Measurements from ENCODE around the gene CLSTN2.

The CLSTN2 gene

DNA sequence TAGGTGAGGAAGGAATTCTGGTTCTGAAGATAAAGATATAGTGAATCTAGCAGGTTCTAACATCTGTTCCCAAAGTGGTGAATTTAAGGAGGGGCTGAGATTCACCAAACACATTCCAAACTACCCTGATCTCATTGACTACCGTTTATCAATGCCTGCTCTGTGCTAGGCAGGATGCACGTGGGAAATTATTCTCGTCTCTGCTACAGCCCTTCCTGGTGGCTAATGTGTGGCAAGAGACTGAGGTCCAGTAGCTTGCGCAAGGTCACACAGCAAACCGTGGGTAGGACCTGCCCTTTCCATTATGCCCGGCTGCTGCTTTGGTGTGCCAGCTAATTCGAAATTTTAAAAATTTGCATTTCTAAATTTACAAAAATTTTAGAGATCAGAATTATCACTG, 533.4 kb downstream of the CLSTN2 start:
- DNase-seq = no peak

DNA sequence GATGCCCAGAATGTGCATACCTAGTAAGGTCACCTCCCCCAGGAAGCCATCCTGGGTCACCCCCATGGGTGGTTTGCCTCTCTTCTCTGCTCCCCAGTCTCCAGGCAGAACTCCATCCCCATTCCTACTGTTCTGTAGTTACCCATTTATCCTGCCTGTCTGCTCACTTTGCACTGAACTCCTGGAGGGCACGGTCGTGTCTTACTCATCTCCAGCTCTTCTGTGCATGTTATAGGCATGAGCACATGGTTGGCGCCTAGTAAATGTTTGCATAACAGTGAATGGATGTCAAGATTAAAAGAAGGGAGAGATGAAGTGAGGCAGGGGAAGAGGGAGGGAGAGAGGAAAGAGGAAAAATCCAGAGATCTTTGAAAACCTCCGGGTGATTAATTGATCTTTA, 534.5 kb downstream of the CLSTN2 start:
- no peak for DNase-seq

DNA sequence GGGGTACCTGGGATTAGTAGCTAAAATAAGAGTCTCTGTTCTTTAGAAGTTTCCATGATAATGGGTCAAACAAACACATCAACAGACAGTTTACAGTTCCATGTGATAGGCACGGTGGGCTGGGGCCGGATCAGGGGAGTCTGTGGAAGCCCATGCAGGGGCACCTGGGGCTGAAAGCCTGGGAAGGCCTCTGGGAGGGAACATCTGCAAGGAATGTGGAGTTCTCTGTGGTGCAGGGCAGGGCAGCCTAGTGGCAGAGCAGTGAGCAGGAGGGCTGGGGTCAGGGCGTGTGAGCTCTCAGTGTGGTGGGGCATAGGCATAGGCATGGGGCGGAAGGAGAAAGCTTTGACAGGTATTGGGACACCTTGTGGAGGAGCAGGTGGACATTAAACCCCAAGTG, 535.2 kb downstream of the CLSTN2 start:
- DNase-seq = no peak

DNA sequence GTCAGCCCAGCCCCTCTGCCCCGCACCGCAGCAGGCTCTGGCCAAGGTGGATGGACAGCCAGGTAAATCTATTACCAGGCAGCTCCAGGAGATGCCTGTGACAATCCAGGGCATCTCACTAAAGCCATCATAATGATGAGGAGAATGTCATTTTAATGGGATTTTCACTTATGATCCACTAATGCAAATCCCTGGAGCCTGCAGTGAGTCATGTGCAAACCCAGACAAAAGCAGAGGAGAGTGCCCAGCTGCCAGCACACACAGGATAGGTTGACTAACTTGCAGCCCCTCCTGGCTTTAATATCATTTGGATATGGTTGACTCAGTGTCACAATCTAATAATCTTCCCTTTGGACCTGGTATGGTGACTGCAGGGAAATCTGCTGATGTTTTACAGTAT, 536.0 kb downstream of the CLSTN2 start:
- peak in 1 of 2 experiments; percentile 20 for DNase-seq

DNA sequence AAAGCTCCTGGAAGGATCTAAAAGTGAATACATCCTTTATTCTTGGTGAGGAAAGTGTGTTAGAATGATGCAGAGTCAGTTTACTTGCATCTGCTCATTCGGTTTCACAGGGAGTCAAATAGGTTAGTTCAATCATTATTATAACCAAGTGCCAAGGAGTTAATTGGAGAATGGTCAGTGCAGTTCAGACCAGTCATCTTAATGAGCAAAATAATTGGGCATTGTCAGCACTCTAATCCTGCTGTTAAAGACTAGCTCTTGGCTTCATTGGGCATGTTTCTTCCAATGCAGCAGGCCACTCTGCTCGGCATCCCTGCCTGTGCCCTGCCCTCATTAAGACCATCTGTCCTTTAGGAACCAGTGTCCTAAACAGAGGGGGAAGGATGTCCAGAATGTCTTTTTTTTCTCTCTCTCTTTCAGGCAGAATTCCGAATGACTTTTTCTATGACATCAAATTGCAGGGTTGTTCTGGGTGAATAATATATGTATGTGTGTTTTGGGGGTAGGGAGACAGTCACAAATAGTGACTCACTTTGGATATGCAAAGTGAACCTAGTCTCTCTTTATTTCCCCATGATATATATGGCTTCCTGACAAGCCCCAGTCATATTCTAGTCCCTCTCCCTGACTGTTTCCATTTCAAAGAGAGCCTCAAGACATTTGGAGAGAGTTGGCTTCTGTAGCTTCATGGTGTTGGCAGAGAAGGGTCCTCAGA, 537.5 kb downstream of the CLSTN2 start:
- no peak for DNase-seq

DNA sequence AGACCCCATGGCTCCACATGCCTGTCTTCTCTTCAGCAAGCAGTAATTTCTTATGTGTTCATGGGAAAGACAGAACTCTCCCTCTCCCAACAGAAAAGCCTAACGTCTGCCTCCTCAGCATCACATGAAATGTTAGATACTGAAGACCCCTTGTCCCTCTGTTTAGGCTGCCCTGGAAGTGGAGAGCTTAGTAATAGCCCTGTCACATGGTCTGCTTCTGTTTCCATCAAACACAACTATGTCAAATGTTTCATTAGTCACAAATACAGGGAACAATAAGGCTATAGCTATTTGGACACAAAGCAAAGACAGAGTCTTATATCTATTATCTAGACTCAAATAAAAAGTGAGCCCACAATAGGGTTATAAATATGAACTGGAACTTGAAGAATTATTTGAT, 552.6 kb downstream of the CLSTN2 start:
- no peak for DNase-seq

DNA sequence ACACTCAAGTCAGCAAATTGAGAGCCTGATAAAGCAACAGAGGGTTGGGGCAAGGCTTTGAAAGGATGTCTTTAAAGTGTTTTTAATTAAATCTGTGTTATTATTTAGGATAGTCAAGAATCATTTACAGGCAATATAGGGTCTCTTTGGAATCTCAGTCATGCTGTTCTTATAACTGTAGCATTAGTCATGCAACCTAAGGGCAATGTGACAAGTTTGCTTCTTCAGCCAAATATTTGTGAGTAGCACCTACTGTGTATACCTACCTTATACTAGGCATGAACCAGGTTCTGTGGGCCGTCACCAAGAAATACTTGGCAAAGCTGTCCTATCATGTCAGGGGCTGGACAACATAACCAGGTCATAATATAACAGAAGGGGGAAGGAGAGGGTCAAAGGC, 558.3 kb downstream of the CLSTN2 start:
- DNase-seq = no peak

DNA sequence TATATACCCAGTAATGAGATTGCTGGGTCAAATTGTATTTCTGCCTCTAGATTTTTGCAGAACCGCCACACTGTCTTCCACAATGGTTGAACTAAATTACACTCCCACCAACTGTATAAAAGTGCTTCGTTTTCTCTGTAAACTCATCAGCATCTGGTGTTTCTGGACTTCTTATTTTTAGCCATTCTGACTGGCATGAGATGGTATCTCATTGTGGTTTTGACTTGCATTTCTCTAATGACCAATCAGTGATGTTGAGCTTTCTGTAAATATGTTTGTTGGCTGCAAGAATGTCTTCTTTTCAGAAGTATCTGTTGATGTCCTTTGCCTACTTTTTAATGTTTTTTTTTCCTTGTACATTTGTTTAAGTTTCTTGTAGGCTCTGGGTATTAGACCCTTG, 560.0 kb downstream of the CLSTN2 start:
- DNase-seq = no peak

DNA sequence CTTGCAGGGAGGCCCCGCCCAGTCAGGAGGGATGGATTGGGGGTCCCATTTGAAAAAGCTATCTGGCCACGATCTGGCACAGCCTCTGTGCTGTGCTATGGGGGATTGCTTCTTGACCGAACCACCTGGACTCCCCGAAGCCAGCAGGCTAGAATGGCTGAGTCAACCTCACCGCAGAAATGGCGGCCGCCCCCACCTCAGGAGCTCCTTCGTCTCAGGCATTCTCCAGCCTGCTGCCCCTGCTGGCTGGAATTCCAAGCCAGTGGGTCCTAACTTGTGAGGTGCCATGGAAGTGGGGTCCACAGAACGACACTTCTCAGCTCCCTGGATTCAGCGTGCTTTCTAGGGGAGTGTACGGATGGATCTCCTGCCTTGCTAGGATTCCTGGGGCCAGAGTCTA, 562.3 kb downstream of the CLSTN2 start:
- no peak for DNase-seq

DNA sequence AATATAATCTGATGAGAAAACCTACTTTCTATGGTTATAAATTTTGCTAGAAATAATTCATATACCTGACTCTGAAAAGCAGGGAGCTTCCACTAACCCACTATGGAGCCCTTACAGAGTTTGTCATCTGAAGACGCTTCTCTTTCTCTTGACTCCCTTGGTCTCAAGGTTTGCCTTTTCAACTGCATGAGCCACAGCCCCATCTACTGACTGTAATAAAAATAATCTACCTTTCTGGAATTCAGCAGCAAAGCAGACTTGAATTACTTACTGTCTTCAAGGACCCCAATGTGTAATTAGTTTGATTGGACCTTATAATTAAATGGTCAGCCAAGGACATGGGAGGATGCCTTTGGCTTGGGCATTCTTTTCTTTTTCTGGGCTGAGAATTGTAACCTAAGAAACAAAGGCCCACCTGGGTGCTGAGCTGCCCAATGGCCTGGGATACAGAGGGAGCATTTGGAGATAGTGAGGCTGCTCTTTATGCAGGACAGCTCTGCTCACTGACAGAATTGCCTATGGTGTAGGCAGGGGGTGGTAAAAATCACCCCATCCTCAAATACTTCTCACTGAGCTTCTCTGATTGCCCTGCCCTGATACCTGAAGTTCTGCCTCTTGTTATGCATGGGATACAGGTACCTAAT, 564.3 kb downstream of the CLSTN2 start:
- peak in 1 of 2 experiments; percentile 51 for DNase-seq

DNA sequence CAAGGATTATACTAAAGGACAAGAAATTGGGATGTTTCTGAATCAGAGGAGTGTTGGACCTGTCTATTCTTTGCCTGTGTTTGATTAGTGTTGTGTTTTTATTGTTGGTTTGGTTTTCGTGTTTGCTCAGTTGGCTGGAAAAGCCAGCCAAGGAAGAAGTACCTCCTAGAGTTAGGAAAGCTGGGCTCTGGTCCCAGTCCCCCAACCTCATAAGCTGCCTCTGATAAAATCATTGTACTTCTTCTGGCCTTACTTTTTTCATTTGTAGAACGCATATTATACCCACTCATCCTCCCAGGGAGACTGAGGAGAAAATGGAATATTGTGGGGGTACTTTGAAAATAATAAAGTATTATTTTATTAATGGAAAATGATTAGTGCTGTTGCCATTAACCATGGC, 565.5 kb downstream of the CLSTN2 start:
- no peak for DNase-seq

DNA sequence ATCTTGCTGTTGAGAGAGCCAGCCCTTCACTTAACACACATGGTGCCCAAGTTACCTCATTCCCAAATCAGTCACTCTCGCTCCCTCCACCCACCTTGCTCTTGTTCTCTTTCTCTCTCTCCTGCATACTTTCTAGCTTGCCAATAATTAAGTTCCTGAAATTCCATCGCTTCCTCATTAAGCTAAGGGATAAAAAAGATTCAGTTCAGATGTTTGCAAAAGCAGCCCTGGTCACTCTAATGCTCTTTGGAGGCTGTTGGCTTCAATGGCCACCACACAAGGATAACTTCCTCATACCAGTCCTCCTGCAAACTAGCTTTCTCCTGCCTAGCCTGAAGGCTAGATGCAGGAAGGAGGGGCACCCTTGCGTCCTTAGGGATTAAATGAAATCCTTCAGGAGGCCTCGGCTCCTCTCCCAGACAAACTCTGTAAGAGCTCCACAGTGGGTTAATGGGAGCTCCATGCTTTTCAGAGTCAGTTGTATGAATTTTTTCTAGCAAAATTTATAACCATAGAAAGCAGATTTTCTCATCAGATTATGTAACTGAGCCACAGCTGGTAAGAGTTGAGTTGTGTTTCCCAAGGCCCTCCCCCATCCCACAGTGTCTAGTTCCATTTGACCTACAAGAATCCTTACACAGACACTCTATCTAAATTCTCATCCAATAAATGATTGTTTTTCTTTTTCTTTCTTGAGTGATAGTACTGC, 566.2 kb downstream of the CLSTN2 start:
- DNase-seq = no peak

DNA sequence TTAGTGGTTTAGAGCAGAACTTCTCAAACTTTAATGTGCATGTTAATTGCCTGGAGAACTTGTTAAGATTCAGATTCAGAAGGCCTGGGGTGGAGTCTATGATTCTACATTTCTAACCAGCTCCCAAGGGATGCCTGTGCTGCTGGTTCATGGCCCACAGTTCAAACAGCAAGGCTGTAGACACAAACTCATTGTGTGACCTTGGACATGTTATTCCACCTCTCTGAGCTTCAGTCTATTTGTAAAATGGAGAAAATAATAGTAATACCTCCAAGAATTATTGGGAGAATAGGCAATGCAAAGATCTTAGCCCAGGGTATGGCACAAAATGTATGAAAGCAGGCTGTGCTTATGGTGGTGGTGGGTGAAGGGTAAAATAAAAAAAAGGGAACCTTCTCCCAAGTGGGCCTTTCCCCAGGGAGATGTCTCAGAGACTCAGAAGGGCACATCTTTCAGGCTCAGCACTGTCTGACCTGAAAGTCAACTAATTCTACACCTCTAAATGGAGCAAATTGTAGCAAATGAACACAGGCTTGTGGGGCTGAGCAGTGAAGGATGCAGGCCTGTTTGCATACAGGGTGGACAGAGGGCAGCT, 566.9 kb downstream of the CLSTN2 start:
- no peak for DNase-seq

DNA sequence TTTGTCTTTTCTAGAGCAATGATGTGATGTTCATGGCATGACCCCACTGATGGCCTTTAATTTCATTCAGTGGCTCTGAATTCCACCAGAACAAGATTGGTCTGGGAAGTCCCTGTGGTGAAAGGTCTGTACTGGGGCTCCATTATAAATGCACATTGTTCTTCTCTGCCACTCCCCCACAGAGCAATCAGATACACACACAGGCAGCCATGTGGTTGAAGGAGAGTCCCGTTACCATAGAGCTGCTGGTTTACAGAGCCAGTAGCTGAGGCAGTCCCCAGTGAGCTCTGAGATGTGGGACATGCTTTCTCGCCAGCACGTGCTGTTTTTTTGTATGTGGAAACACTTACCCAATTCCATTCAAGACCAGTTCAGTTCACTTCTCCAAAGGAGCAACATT, 570.2 kb downstream of the CLSTN2 start:
- peak in 1 of 2 experiments; percentile 17 for DNase-seq

DNA sequence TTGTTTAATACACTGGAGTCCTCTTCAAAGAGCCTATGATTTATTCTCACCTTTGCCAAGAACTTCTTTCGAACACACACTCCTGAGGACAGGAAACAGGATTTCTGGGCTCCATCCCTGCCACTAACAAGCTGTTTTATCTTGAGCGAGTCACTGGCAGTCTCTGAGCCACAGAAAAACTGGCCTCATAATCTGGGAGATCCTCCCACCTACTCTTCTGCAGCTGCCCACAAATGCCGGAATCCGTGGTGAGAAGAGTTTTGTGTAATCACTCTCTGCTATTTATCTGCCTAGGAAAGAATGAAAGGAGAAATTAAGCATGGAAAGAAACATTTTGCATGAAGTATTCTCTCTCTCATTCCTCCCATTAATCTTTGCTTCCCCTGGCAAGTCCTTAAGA, 570.9 kb downstream of the CLSTN2 start:
- DNase-seq = no peak

DNA sequence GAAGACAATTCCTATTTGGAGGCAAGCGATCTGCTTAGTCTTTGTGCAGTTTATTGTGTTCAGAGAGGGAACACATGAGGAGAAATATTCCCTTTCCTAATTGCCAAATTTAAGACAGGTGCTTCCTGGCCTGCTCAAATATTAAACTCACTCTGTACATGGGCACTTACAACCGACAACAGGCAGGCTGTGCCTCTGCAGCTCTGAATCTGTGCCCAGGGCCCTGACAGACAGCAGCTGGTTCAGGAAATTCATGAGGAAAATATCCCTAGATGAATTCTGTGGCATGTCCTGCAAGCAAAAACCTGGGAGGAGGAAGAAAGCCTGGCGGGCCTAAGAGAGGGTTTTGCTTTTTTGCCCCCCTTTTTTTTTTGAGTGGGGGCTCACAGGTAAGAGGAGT, 573.6 kb downstream of the CLSTN2 start:
- no peak for DNase-seq

DNA sequence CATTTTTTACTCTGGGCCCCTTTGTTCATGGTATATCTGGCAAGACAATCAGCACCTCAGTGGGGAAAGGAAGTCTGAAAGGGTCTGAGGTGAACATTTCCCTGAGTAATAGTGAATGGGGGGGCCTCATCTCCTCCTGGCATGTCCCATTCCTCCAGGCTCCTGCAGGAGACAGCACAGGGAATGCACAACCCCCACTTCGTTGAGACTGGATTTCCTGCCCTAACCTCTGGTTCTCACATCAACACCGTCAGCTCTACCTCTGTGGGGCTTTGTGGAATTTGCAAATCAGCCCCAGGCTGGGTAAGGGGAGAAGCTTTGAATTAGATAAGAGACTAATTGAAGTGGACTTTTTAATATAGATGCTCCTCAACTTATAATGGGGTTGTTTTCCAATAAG, 574.5 kb downstream of the CLSTN2 start:
- peak in 1 of 2 experiments; percentile 46 for DNase-seq

DNA sequence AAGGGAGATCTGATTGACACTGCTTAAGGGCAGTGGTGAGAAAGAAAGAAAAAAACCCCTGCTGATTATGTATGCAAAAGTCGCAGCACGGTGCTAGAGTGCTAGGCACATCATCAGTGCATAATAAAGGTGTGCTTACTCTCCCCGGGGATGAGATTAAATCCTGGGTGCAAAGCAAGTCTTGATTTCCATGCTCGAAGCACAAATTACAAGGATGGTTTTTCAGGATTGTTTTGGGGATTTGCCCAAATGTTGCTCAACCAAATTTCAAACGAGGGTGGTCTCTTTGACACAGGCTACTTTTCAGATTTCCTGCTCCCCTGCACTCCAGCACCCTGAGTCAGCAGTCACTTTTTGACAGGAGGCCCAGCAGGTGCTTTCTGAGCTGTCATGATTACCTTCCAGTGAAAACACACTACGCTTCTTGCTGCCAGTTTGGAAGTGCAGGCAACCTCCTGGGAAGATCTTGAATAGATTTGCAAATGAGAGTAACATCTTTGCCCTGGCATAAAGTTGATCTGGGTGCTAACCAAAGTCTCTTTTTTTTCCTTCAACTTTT, 575.4 kb downstream of the CLSTN2 start:
- no peak for DNase-seq

DNA sequence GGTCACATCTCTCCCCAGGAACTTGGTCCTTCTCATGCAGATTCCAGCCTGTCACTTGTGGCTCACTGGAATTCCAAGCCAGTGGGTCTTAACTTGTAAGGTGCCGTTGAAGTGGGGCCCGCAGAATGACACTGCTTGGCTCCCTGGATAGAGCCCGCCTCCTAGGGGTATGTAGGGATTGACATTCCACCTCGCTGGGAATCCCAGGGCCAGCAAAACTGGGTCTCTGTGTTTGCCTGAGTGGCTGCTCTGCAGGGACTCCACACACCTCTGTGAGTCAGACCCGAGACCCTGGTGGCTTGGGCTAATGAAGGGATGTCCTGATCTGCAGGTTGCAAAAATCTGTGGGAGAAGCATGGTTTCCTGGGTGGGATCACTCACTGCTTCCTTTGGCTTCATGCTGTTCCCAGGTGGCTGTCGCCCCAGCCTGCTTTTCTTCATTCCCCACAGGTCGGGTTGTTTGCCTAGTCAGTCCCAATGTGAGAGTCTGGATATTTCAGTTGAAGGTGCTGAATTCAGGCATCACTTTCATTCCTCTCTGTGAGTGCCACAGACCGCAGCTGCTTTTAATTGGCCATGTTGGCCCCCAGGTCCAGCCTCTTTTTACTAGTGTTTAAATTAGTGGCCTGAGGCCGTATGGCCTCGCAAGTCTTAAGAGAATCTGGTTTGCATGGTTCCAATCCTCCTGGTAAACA, 586.9 kb downstream of the CLSTN2 start:
- DNase-seq = no peak

DNA sequence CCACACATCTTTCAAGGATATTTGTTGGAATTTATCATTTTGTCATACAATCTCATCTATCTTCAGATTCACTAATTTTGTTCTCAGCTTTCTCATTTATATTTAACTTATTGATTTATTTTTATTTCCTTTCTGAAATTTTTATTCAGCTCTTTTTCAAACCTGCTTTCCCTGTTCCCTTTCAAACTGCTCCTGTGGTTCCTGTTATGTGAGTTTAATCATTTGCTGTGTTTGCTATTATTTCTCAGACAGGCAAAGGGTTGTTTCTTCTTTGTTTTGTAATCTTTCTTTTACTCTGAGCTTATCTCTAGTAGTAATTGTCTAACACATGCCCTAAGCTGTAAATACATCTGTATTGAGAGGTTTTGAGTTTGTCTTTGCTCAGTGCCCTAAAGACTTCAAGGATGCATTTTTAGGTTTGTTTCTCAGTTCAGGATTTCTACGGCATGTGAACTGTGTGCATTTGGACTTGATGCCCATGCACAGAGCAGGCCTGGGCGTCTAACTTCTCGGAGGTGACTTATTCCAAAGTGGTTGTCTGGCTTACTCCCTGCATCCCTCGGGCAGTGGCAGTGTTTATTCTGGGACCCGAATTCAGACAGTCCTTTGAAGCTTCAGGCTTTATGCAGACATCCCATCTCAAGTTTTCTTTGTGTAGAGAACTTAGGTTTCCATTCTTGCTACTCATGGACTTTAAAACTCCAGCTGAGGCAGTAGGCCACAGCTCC, 587.8 kb downstream of the CLSTN2 start:
- no peak for DNase-seq

DNA sequence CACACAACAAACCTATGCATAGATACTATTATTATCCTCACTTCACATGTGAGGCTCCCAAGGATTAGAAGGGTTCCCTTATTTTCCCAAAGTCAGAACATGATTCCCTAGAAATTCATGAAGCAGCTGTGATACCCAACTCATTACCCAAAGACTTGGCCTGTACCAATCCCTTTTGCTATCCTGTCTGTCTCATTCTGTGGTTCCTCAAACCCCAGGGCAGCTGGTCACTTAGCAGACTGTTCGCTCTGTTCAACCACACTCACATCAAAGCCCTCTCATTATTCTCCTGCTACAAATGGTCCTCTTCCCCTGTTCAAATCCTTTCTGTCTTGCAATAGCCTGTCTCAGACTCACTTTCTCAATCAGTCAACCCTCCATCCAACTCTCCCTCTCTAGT, 588.6 kb downstream of the CLSTN2 start:
- DNase-seq = no peak

DNA sequence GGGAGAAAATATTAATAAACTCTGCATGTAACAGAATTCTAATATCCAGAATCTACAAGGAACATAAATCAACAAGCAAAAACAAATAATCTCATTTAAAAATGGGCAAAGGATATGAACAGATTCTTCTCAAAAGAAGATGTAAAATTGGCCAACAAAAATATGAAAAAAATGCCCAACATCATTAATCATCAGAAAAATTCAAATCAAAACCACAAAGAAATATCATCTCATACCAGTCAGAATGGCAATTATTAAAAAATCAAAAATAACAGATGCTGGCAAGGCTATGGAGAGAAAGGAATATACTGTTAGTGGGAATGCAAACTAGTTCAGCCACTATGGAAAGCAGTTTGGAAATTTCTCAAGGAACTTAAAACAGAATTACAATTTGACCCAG, 592.2 kb downstream of the CLSTN2 start:
- DNase-seq = peak in 1 of 2 experiments; percentile 22

Data from NCI-H526 (cell line).